GM19438 (cell line): ENCODE data around the gene TRAPPC3.
A peak's percentile ranks its signal among the peaks of the same experiment; 100 is the strongest.

ENCODE experiments used
- ATAC-seq: cut with Tn5 transposase; IDR thresholded peaks from one replicate; pipeline ENCODE4 v1.9.1; 2021; ENCODE audit warnings: low read depth; ENCODE audit not compliant: unreplicated experiment

The TRAPPC3 gene

GRCh38 chr1:36088265-36088576 is 61.1 kb downstream of the TRAPPC3 start:
- peak; percentile 7 for ATAC-seq

- ATAC-seq, result no peak
These were observed 61.8 kb downstream of the TRAPPC3 start for GRCh38 chr1:36087233-36088123.
